SK-N-SH (cell line): ENCODE measurements around the gene TOPBP1. TPM values are rescaled to one million over a fixed set of nuclear protein-coding genes. Genes with fewer than 3 reads are reported as not detected.

Experiments
- CTCF ChIA-PET: fragments of 300-600, 350-600 bp; formaldehyde crosslinking; extraction: SDS; loops from one replicate; lab custom pipeline; 2021; lab: Yijun Ruan, JAX
- POLR2A ChIA-PET: fragments of 350-600 bp; sonication (Branson Sonifier 250); formaldehyde crosslinking; extraction: SDS; loops from one replicate; lab custom pipeline; 2020; ENCODE audit warnings: antibody characterized with exemption, inconsistent platforms; lab: Yijun Ruan, JAX
- DNase-seq: peaks from one replicate; pipeline ENCODE4 v3.0.0; 2012
- H2AFZ ChIP-seq: fragments of 200-600 bp; sonication (generic); 2 replicates; pipeline ENCODE4 v1.8.1; 2016; ENCODE audit warnings: antibody characterized with exemption, mild to moderate bottlenecking, low read depth
- H3F3A ChIP-seq: fragments of 200-600 bp; sonication (generic); replicated peaks from 2 replicates; pipeline ENCODE3; 2016; ENCODE audit warnings: antibody characterized with exemption, mild to moderate bottlenecking; ENCODE audit not compliant: insufficient read depth
- H3K27ac ChIP-seq, 2 experiments: fragments of 200-500 bp in 1 of 2; fragments of 200-600 bp in 1 of 2; sonication (Bioruptor generic) in 1 of 2; sonication (generic), shearing (Covaris generic) in 1 of 2; 2 replicates each; pipeline versions ENCODE4 v1.5.1 to v1.6.1; 2014 to 2016; ENCODE audit warnings: low read depth in 2 of 2, inconsistent platforms in 1 of 2, low read length in 1 of 2, mild to moderate bottlenecking in 1 of 2, mixed read lengths in 1 of 2
- H3K27me3 ChIP-seq: fragments of 200-600 bp; sonication (generic), shearing (Covaris generic); 2 replicates; pipeline ENCODE4 v1.6.1; 2016; ENCODE audit warnings: mixed run types; ENCODE audit not compliant: insufficient read depth
- H3K36me3 ChIP-seq, 2 experiments: fragments of 200-500 bp in 1 of 2; fragments of 200-600 bp in 1 of 2; sonication (Bioruptor generic) in 1 of 2; sonication (generic) in 1 of 2; replicated peaks in 1 of 2; 2 replicates each; pipeline versions ENCODE3 to v1.5.1; 2014 to 2016; ENCODE audit warnings: low read length in 1 of 2, mild to moderate bottlenecking in 1 of 2; ENCODE audit not compliant: insufficient read depth in 2 of 2, control insufficient read depth in 1 of 2
- H3K4me1 ChIP-seq, 2 experiments: fragments of 200-500 bp in 1 of 2; fragments of 200-600 bp in 1 of 2; sonication (Bioruptor generic) in 1 of 2; sonication (generic), shearing (Covaris generic) in 1 of 2; 2 replicates each; pipeline versions ENCODE4 v1.5.1 to v1.6.1; 2014 to 2016; ENCODE audit warnings: low read depth in 1 of 2, low read length in 1 of 2, mixed run types in 1 of 2; ENCODE audit not compliant: insufficient read depth in 2 of 2, control insufficient read depth in 1 of 2
- H3K4me2 ChIP-seq: fragments of 200-600 bp; sonication (generic), shearing (Covaris generic); 2 replicates; pipeline ENCODE4 v1.6.1; 2017; ENCODE audit warnings: mixed run types
- H3K4me3 ChIP-seq, 2 experiments: fragments of 200-500 bp in 1 of 2; fragments of 200-600 bp in 1 of 2; sonication (Bioruptor generic) in 1 of 2; sonication (generic), shearing (Covaris generic) in 1 of 2; 2 replicates each; pipeline versions ENCODE4 v1.5.1 to v1.8.1; 2014 to 2016; ENCODE audit warnings: low read depth in 2 of 2, inconsistent platforms in 1 of 2, low read length in 1 of 2, mild to moderate bottlenecking in 1 of 2, mixed read lengths in 1 of 2, moderate library complexity in 1 of 2
- H3K79me2 ChIP-seq: fragments of 200-600 bp; sonication (generic); 2 replicates; pipeline ENCODE4 v1.8.1; 2017; ENCODE audit warnings: mild to moderate bottlenecking; ENCODE audit not compliant: insufficient read depth
- H3K9ac ChIP-seq: fragments of 200-600 bp; sonication (generic); 2 replicates; pipeline ENCODE4 v1.6.1; 2017; ENCODE audit warnings: mixed run types
- H3K9me2 ChIP-seq: fragments of 200-600 bp; sonication (generic); 2 replicates; pipeline ENCODE4 v1.6.1; 2017; ENCODE audit warnings: mixed run types
- H3K9me3 ChIP-seq: fragments of 200-600 bp; sonication (generic); 2 replicates; pipeline ENCODE4 v1.6.1; 2017; ENCODE audit warnings: mixed run types, mild to moderate bottlenecking, moderate library complexity
- H4K20me1 ChIP-seq: fragments of 200-600 bp; sonication (generic); 2 replicates; pipeline ENCODE4 v1.6.1; 2017; ENCODE audit warnings: mild to moderate bottlenecking, mixed run types; ENCODE audit not compliant: insufficient read depth
- CHD2 ChIP-seq: fragments of 150-350 bp; IDR thresholded peaks from 2 replicates; pipeline ENCODE4 v1.6.1; 2018; ENCODE audit warnings: low read length; ENCODE audit not compliant: partially characterized antibody
- EZH2phosphoT487 ChIP-seq: fragments of 200-600 bp; sonication (generic); IDR thresholded peaks from 2 replicates; pipeline ENCODE4 v1.6.1; 2017; ENCODE audit warnings: low read depth, mixed run types, mild to moderate bottlenecking, antibody characterized with exemption, moderate library complexity, borderline replicate concordance
- FOXJ3 ChIP-seq: sonication (generic); formaldehyde crosslinking; IDR thresholded peaks from 2 replicates; pipeline ENCODE4 v1.5.1; 2020; ENCODE audit warnings: mild to moderate bottlenecking, missing genetic modification reagents
- GATA2 ChIP-seq: sonication (generic); formaldehyde crosslinking; IDR thresholded peaks from 2 replicates; pipeline ENCODE4 v1.5.0; 2020; ENCODE audit warnings: mild to moderate bottlenecking, missing genetic modification reagents
- JUND ChIP-seq: IDR thresholded peaks from 2 replicates; pipeline ENCODE4 v1.4.0; 2012
- MEF2A ChIP-seq: IDR thresholded peaks from 2 replicates; pipeline ENCODE4 v1.4.0; 2012; ENCODE audit warnings: low read depth, borderline replicate concordance
- MXI1 ChIP-seq: IDR thresholded peaks from 2 replicates; pipeline ENCODE4 v1.6.1; 2012; ENCODE audit warnings: mild to moderate bottlenecking, low read depth, low read length, improper control_type of control experiment
- NFIC ChIP-seq: IDR thresholded peaks from 2 replicates; pipeline ENCODE4 v1.4.0; 2012; ENCODE audit warnings: borderline replicate concordance
- POLR2AphosphoS5 ChIP-seq: IDR thresholded peaks from 2 replicates; pipeline ENCODE4 v1.6.1; 2012; ENCODE audit warnings: low read depth, low read length
- RAD21 ChIP-seq: IDR thresholded peaks from 2 replicates; pipeline ENCODE4 v1.6.1; 2012; ENCODE audit warnings: mild to moderate bottlenecking, low read length
- RCOR1 ChIP-seq: fragments of 150-350 bp; IDR thresholded peaks from 2 replicates; pipeline ENCODE4 v1.6.1; 2017; ENCODE audit warnings: antibody characterized with exemption, low read length
- RFX5 ChIP-seq: IDR thresholded peaks from 2 replicates; pipeline ENCODE4 v1.6.1; 2012; ENCODE audit warnings: mild to moderate bottlenecking, improper control_type of control experiment, low read length
- SIN3A ChIP-seq: IDR thresholded peaks from 2 replicates; pipeline ENCODE4 v1.6.1; 2012; ENCODE audit warnings: low read depth, mild to moderate bottlenecking, low read length, moderate library complexity, borderline replicate concordance
- SMC3 ChIP-seq: IDR thresholded peaks from 2 replicates; pipeline ENCODE4 v1.6.1; 2012; ENCODE audit warnings: low read depth, low read length, improper control_type of control experiment
- TCF12 ChIP-seq: IDR thresholded peaks from 2 replicates; pipeline ENCODE4 v1.4.0; 2012
- TEAD4 ChIP-seq: IDR thresholded peaks from 2 replicates; pipeline ENCODE4 v1.4.0; 2012; ENCODE audit warnings: mild to moderate bottlenecking, borderline replicate concordance; ENCODE audit not compliant: insufficient read depth
- YY1 ChIP-seq: IDR thresholded peaks from 2 replicates; pipeline ENCODE4 v1.4.0; 2012; ENCODE audit warnings: low read depth, mild to moderate bottlenecking
- WGBS: methylation state at CpG from one replicate; pipeline ENCODE4 v1.1.6; 2017; ENCODE audit warnings: low lambda C conversion rate; 5-methylcytosine and 5-hydroxymethylcytosine counted together
- polyA plus RNA-seq, 3 experiments: library from polyadenylated mRNA; depleted of rRNA; stranded (reverse); fragments of >200 nt; gene quantifications; 2 replicates each; pipeline ENCODE4 v1.2.3, GENCODE V29; 2012
- TF ChIP-seq, protein P1 (sequence below): IDR thresholded peaks from 2 replicates; pipeline ENCODE4 v1.4.0; 2012; ENCODE audit warnings: low read depth, borderline replicate concordance
- TF ChIP-seq, protein P2 (sequence below): IDR thresholded peaks from 2 replicates; pipeline ENCODE4 v1.6.1; 2012; ENCODE audit warnings: mild to moderate bottlenecking, low read depth, low read length, moderate library complexity
- TF ChIP-seq, protein P3 (sequence below): fragments of 200-600 bp; sonication (generic); IDR thresholded peaks from 2 replicates; pipeline ENCODE4 v1.6.1; 2017; ENCODE audit warnings: antibody characterized with exemption, mild to moderate bottlenecking, moderate library complexity
- TF ChIP-seq, protein P4 (sequence below): IDR thresholded peaks from 2 replicates; pipeline ENCODE4 v1.4.0; 2012; ENCODE audit warnings: low read depth, borderline replicate concordance

Gene TOPBP1
- polyA plus RNA-seq, 1 of the 3 experiments (the other 2 are of a cell fraction): 15.7 TPM

DNA sequence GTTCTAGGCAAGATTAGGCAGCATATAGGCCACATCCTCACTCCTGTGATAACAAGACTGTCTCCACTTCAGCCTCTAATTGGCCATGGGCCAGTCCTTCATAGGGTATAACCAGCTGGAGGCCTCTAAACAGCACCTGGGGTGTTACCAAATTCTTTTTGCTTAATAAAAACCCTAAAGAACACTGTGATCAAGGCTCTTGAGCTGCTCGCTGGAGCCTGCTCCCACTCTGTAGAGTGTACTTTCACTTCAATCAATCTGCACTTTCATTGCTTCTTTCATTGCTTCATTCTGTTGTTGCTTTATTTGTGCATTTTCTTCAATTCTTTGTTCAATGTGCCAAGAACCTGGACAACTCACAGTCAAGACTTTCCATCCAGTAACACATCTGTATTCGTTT, 36.2 kb upstream of the TOPBP1 start:
- H3F3A ChIP-seq: no peaks in the 10 kb centered on the region
- no peak overlapping the region for H2AFZ ChIP-seq
- H3K9ac ChIP-seq: no peak overlapping the region
- H4K20me1 ChIP-seq: no peaks in the 10 kb centered on the region
- 17% methylated on average over 2 of the region's 2 CpGs for WGBS
- CTCF ChIA-PET: no interaction called here
- no peaks in the 10 kb centered on the region for H3K79me2 ChIP-seq
- POLR2A ChIA-PET: no interaction called here
- no peak for DNase-seq
- no peaks in the 10 kb centered on the region for H3K9me3 ChIP-seq
- no peak overlapping the region for H3K4me2 ChIP-seq
- no peak for TF ChIP-seq RAD21
- TF ChIP-seq YY1: no peak
- no peak for TF ChIP-seq RFX5
- TF ChIP-seq, protein P1, sequence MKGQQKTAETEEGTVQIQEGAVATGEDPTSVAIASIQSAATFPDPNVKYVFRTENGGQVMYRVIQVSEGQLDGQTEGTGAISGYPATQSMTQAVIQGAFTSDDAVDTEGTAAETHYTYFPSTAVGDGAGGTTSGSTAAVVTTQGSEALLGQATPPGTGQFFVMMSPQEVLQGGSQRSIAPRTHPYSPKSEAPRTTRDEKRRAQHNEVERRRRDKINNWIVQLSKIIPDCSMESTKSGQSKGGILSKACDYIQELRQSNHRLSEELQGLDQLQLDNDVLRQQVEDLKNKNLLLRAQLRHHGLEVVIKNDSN: no peak
- TF ChIP-seq TCF12: no peak
- TF ChIP-seq CHD2: no peak
- TF ChIP-seq NFIC: no peak
- TF ChIP-seq EZH2phosphoT487: no peak
- TF ChIP-seq JUND: no peak
- no peak for TF ChIP-seq MXI1
- TF ChIP-seq POLR2AphosphoS5: no peak
- TF ChIP-seq SIN3A: no peak
- no peak for TF ChIP-seq MEF2A
- no peak overlapping the region for H3K4me3 ChIP-seq
- H3K4me1 ChIP-seq: no peaks in the 10 kb centered on the region
- H3K27me3 ChIP-seq: no peaks in the 10 kb centered on the region
- H3K9me2 ChIP-seq: no peaks in the 10 kb centered on the region
- H3K27ac ChIP-seq: no peak overlapping the region
- no peaks in the 10 kb centered on the region for H3K36me3 ChIP-seq

DNA sequence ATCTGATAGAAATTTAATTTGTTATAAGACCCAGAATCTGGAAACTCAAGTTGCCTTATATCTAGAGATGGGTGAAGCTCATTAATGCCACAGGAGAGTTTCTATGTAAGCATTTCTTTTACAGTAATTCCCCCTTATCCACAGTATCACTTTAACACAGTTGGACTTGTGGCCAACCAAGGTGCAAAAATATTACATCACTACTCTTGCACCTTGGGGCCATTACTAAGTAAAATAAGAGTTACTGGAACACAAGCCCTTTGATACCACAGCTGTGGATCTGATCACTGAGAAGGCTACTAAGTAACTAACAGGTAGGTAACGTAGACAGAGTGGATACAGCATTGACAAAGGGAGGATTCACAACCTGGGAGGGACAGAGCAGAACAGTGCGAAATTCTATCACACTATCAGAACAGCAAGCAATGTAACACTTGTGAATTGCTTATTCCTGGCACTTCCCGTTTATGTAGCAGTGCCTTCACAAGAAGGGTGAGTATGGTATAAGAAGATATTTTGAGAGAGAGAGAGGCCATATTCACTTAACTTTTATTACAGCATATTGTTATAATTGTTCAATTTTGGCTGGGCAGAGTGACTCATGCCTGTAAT, 33.9 kb upstream of the TOPBP1 start:
- no peak overlapping the region for H3K27ac ChIP-seq
- no peaks in the 10 kb centered on the region for H4K20me1 ChIP-seq
- H3K9me2 ChIP-seq: no peaks in the 10 kb centered on the region
- ChIA-PET CTCF (no interaction called here), POLR2A (no interaction called here)
- no peak overlapping the region for H3K4me2 ChIP-seq
- no peak overlapping the region for H3K9ac ChIP-seq
- no peak for DNase-seq
- H3K79me2 ChIP-seq: no peaks in the 10 kb centered on the region
- H3K36me3 ChIP-seq: no peaks in the 10 kb centered on the region
- whole genome bisulfite sequencing: 23% methylated on average over 3 of the region's 3 CpGs
- no peak overlapping the region for H3K4me3 ChIP-seq
- no peaks in the 10 kb centered on the region for H3F3A ChIP-seq
- no peaks in the 10 kb centered on the region for H3K27me3 ChIP-seq
- H3K4me1 ChIP-seq: no peaks in the 10 kb centered on the region
- no peaks in the 10 kb centered on the region for H3K9me3 ChIP-seq
- H2AFZ ChIP-seq: no peak overlapping the region
- no peak for TF ChIP-seq FOXJ3
- no peak for TF ChIP-seq NFIC
- TF ChIP-seq, protein P2, sequence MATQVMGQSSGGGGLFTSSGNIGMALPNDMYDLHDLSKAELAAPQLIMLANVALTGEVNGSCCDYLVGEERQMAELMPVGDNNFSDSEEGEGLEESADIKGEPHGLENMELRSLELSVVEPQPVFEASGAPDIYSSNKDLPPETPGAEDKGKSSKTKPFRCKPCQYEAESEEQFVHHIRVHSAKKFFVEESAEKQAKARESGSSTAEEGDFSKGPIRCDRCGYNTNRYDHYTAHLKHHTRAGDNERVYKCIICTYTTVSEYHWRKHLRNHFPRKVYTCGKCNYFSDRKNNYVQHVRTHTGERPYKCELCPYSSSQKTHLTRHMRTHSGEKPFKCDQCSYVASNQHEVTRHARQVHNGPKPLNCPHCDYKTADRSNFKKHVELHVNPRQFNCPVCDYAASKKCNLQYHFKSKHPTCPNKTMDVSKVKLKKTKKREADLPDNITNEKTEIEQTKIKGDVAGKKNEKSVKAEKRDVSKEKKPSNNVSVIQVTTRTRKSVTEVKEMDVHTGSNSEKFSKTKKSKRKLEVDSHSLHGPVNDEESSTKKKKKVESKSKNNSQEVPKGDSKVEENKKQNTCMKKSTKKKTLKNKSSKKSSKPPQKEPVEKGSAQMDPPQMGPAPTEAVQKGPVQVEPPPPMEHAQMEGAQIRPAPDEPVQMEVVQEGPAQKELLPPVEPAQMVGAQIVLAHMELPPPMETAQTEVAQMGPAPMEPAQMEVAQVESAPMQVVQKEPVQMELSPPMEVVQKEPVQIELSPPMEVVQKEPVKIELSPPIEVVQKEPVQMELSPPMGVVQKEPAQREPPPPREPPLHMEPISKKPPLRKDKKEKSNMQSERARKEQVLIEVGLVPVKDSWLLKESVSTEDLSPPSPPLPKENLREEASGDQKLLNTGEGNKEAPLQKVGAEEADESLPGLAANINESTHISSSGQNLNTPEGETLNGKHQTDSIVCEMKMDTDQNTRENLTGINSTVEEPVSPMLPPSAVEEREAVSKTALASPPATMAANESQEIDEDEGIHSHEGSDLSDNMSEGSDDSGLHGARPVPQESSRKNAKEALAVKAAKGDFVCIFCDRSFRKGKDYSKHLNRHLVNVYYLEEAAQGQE: no peak
- TF ChIP-seq RCOR1: no peak
- TF ChIP-seq SMC3: no peak
- TF ChIP-seq TEAD4: no peak
- TF ChIP-seq, protein P3, sequence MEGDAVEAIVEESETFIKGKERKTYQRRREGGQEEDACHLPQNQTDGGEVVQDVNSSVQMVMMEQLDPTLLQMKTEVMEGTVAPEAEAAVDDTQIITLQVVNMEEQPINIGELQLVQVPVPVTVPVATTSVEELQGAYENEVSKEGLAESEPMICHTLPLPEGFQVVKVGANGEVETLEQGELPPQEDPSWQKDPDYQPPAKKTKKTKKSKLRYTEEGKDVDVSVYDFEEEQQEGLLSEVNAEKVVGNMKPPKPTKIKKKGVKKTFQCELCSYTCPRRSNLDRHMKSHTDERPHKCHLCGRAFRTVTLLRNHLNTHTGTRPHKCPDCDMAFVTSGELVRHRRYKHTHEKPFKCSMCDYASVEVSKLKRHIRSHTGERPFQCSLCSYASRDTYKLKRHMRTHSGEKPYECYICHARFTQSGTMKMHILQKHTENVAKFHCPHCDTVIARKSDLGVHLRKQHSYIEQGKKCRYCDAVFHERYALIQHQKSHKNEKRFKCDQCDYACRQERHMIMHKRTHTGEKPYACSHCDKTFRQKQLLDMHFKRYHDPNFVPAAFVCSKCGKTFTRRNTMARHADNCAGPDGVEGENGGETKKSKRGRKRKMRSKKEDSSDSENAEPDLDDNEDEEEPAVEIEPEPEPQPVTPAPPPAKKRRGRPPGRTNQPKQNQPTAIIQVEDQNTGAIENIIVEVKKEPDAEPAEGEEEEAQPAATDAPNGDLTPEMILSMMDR: no peak
- TF ChIP-seq CHD2: no peak
- TF ChIP-seq, protein P4, sequence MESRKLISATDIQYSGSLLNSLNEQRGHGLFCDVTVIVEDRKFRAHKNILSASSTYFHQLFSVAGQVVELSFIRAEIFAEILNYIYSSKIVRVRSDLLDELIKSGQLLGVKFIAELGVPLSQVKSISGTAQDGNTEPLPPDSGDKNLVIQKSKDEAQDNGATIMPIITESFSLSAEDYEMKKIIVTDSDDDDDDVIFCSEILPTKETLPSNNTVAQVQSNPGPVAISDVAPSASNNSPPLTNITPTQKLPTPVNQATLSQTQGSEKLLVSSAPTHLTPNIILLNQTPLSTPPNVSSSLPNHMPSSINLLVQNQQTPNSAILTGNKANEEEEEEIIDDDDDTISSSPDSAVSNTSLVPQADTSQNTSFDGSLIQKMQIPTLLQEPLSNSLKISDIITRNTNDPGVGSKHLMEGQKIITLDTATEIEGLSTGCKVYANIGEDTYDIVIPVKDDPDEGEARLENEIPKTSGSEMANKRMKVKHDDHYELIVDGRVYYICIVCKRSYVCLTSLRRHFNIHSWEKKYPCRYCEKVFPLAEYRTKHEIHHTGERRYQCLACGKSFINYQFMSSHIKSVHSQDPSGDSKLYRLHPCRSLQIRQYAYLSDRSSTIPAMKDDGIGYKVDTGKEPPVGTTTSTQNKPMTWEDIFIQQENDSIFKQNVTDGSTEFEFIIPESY: no peak
- no peak for TF ChIP-seq GATA2 (CRISPR knock-in tag)
